HT1080 (cell line): Measurements from ENCODE around the gene RAB43. TPM values are rescaled to one million over a fixed set of nuclear protein-coding genes. Genes with fewer than 3 reads are reported as not detected.
"Not testable (repeated sequence)": the region's sequence is repeated elsewhere in the genome, so short reads cannot be mapped to it uniquely, and the experiment has no call there.

Experiments
- DNase-seq: peaks from one replicate; pipeline ENCODE4 v3.0.0-alpha.2; 2015; ENCODE audit warnings: low read depth
- polyA plus RNA-seq, 2 experiments: library from polyadenylated mRNA; depleted of rRNA; stranded (reverse); fragments of >200 nt; gene quantifications; 2 replicates each; pipeline ENCODE4 v1.2.3, GENCODE V29; 2015
- total RNA-seq: library from RNA; depleted of rRNA; stranded (reverse); fragments of >200 nt; shearing (Covaris generic); gene quantifications from 2 replicates; pipeline ENCODE4 v1.2.3, GENCODE V29; 2014; rRNA removed

Gene RAB43
- 19.7 and 20.1 TPM in 2 replicates for total RNA-seq
- 7.7 and 8.2 TPM in 2 replicates for polyA plus RNA-seq (2015; cell fraction: cytosol; rRNA removed)
- polyA plus RNA-seq (2015; cell fraction: nucleus; rRNA removed), result 5.9 and 8.5 TPM in 2 replicates

DNA sequence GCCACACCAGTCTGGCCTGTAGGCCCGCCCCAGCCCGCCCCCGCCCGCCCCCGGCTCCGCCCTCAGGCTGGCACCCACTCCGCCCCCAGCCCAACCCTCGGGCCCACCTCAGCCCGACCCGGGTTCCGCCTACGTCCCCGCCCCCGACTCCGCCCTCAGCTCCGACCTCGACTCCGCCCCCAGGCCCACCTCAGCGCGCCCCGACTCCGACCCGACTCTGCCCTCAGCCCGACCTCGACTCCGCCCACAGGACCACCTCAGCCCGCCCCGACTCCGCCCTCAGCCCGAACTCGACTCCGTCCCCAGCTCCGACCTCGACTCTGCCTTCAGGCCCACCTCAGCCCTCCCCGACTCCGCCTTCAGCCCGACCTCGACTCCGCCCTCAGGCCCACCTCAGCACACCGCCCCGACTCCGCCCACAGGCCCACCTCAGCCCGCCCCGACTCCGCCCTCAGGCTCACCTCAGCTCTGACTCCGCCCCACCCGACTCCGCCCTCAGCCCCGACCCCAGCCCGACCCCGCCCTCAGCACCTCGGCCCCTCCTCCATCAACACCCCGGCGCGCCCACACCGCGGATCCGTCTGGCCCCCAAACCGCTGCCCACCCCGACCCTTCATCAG is at the start of gene RAB43:
Gene RAB43, minus strand, starts transcription at position 13 of the 620 bp plus-strand sequence. CDS start 315 bp downstream, outside the sequence.
- DNase-seq, result peak; percentile 76

DNA sequence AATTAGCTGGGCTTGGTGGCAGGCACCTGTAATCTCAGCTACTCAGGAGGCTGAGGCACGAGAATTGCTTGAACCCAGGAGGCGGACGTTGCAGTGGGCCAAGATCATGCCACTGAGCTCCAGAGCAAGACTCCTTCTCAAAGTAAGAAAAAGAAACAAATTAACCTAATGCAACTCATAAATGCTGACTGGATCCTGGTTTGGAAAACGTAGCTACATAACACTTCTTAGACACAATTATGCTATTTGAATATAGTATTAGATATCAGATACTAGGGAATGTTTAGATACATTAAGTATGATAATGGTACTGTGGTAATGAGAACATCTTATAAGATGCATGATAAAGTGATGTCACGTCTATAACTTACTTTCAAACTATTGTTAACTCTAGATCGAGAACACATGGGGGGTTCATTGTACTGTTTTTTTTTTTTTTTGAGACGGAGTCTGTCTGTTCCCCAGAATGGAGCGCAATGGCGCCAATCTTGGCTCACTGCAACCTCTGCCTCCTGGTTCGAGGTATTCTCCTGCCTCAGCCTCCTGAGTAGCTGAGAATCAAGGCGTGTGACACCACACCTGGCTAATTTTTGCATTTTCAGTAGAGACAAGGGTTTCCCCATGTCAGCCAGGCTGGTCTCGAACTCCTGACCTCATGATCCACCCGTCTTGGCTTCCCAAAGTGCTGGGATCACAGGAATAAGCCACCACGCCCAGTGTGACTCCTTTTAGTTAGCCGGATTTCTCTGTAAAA is 45.2 kb upstream of the RAB43 start:
- no peak for DNase-seq

DNA sequence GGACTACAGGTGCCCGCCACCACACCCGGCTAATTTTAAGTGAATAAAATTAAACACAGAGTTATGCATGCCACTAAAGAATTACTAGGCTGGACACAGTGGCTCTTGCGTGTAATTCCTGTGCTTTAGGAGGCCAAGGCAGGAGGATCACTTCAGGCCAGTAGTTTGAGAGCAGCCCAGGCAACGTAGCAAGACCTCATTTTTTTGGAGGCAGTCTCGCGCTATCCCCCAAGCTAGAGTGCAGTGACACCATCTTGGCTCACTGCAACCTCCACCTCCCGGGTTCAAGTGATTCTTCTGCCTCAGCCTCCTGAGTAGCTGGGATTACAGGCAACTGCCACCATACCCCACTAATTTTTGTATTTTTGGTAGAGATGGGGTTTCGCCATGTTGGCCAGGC is 44.0 kb upstream of the RAB43 start:
- DNase-seq, result not testable (repeated sequence)

DNA sequence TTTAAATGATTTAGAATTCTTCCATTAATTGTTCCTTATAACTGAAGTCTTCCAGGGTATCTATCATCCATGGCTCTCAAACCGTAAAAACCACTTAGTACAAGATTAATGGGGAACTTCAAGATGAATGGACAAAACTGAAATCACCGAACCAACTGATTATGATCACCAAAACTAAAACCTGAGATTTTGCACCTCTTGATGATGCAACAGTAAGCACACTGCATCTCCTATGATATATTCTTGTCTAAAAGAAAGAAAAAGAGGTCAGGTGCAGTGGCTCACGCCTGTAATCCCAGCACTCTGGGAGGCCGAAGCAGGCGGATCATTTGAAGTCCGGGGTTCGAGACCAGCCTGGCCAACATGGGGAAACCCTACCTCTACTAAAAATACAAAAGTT is 42.9 kb upstream of the RAB43 start:
- DNase-seq, result no peak

DNA sequence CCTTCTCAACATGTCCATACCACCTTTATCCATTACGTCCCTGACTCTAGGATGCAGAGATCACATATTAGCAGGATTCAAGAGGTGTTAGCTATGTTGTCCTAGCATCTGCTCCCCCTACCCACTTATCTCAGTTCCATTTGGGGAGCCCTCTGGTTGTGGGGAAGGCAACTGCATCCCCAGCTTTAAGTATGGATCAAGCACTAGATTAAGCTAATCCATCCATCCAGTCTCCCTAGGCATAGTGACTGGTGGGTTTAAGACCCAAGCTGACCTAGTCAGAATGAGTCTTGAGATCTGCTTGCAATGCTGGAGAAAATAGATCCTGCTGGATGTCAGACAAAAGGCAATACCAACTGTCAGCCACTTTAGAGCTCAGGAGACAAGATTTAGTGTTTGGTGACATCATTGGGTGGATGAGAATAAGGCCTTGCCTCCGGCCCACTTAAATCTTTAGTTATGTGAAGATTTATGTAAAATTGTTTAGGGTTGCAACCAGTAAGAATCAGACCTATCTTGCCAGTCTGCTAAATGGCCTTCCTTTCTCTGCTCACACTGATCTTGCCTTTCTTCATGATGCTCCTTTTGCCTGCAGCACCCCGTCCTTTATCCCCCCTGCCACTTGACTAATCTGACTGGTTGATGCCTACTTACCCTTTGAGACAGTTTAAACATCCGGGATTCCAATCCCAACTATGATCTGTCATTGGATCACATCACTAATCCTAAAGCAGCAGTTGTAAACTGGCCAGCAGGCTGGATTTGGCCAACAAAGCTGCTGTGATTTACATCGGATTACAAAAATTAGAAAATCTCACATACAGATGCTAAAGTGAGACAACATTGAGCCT is 41.4 kb upstream of the RAB43 start:
- DNase-seq, result peak; percentile 28

DNA sequence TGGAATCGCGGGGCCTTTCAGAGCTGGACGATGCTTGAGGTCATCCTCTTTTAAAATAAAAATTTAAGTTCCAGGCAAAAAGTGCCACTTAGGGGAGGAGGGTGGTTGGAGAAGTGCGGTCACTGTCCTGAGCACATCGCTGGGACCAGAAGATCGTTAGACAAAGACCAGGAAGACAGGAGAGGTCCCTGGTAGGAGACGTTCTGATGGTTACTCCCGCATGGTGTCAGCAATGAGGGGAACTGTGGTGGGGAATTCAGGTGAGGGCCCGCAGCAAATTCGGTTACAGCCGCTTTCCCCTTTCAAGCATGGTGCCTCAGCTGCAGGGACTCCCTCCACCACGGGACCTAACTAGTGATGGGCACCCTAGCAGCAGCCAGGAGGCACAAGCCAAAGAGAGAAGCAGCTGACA is 40.3 kb upstream of the RAB43 start:
- DNase-seq, result peak; percentile 48

DNA sequence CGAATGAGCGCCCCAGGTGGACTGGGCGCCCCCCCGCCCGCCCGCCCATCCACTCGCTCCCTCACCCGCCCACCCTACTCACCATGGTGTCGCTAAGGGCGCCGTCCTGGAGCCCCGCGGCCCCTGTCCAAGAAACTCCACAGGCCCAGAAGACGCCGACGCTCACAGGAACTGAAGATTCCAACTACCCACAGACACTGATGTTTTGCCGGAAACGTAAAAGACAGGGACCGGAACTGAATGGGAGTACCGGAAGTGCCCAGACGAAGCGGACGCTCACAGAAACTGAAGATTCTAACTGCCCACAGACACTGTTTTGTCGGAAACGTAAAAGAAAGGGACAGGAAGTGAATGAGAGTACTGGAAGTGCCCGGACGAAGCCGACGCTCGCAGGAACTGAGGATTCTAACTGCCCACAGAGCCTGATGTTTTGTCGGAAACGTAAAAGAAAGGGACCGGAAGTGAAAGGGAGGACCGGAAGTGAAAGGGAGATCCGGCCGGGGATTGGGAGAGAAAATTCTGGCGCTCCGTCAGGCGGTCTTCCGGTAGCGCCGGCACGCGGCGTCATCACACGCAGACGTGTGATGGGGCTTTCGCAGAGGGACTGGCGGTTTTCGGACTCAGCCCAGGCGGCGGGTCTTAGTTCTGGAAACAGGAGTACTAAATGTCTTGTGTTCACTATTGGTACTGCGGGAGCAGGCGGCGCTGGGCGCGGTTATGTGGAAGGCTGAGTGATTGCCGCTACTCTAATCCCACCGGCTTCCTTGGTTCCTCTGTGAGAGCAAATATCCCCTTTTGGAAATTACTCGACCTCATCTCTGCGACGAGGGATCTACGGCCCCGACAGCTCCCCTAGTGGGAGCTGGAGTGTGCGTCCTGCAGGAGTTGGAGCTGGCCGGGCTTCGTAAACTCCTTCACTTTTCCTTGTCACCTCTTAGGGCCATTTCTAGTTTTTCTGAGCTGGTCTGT is 39.6 kb upstream of the RAB43 start, which contains the start of gene ISY1:
Gene ISY1, minus strand, starts transcription at position 173 of the 969 bp plus-strand sequence. Its CDS starts 88 bp downstream, at position 85.
- DNase-seq, result peak; percentile 99

DNA sequence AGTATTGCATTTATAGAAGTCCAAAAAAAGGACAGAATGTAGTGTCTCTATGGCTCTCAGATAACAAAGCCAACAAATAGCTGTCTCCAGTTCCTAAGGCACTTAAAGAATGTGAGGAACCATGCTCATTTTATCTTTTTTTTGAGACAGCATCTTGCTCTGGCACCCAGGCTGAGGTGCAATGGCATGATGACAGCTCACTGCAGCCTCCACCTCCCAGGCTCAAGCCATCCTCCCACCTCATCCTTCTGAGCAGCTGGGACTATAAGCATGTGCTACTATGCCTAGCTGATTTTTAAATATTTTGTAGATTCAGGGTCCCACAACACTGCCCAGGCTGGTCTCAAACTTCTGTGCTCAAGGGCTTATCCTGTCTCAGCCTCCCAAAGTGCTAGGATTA is 23.2 kb upstream of the RAB43 start:
- DNase-seq, result no peak

DNA sequence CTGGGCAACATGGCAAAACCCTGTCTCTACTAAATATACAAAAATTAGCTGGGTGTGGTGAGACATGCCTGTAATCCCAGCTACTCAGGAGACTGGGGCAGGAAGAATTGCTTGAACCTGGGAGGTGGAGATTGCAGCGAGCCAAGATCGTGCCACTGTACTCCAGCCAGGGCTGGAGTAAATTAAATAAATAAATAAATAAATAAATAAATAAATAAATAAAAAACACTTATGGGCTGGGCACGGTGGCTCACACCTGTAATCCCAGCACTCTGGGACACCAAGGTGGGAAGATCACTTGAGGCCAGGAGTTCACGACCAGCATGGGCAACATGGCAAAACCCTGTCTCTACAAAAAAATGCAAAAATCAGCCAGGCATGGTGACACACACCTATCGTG is 19.4 kb upstream of the RAB43 start:
- not testable (repeated sequence) for DNase-seq

DNA sequence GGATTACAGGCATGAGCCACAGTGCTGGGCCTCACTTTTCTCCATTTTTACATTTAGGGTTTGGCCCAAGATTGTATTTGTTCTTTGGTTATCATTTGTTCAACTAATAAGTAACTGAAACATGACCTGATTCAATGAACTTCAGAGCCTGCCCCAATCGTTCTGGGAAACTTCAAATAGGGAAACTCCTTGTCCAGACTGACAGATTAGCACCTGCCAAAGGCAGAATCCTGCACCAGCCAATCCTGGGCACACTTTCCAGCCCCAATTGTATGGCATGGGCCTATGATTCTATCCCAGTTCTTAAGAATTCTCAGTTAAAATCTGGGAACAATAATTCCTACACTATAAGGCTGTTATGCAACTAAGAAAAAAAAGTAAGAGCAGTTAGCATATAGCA is 18.3 kb upstream of the RAB43 start:
- DNase-seq, result no peak

DNA sequence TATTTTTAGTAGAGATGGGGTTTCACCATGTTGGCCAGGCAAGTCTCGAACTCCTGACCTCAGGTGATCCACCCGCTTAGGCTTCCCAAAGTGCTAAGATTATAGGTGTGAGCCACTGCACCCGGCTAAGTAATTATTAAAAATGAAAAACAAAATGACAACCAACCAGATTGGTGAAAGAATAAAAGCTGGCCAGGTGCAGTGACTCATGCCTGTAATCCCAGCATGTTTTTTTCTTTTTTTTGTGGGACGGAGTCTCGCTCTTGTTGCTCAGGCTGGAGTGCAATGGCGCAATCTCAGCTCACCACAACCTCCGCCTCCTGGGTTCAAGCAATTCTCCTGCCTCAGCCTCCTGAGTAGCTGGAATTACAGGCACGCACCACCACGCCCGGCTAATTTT is 14.7 kb upstream of the RAB43 start:
- DNase-seq, result not testable (repeated sequence)

DNA sequence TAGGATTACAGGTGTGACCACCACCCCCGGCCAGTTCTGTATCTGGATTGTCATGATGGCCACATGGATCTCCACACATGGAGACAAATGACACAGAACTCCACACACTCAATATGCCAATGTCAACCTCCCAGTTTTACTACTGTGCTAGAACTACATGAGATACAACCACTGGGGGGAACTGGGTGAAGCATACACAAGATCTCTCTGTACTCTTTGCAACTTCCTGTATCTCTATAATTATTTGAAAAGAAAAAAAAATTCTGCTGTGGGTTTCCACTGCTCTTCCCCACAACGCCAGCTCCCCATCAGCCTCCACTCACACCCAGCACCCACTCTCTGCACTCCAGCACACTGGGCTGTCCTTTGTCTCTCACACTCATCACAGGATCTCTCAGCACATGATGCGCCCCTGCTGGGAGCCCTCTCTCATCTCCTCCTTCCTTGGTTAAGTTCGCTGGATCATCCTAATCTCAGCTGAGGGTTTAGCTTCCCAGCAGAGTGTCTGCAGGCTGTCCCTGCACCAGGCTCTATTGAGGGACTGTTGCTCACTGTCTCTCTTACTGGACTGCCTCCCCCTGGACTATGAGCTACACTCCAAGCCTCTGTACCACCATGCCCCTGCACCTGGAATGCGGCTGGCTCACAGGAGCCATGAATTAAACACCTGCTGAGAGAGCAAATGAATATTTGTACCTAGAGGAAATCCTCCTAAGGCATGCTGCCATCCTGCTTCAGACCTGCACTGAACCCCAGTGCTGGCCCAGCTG is 10.7 kb upstream of the RAB43 start:
- DNase-seq, result no peak

DNA sequence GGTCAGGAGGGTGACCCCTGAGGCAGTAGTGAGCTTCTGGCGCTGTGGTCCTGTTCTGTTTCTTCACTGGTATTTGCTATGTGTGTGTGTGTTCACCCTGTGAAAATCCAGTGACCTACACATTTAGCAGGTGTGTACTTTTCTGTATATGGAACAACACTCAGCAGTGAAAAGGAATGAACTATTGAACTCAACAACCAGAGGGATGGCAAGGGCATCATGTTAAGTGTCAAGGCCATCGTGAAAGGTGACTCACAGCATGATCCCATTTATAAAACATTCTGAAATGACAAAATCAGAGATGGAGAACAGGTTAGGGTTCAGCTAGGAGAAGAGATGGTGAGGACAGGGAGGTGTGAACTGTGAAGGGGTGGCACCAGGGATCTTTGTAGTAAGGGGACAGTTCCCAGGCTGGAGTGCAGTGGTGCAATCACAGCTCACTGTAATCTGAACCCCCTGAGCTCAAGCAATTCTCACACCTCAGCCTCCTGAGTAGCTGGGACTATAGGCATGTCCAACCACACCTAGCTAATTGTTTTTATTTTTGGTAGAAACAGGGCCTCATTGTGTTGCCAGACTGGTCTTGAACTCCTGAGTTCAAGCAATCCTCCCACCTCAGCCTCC is 10.0 kb upstream of the RAB43 start:
- DNase-seq, result no peak

DNA sequence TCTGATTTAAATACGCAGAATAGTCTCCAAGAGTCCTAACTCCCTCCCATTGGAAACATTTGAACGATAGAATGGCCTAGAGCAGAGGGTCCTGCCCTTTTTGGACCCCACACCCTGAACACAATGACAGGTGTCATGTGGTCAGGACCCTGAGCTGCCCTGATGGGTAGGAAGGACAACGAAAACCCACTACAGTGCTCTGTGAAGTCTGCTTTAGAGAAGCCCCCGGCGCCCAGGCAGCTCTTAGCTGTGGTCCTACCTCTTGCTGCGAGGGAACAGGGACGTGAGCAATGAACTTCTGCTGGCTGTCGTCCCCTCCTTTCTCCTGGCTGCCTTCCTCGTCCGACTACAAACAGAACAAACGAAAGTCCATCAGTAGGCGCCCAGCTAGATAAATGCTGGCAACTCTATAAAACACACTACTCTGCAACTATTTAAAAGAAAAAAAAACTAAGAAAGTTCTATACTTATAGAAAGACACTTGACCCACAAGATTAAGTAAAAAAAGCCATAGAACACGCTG is 8.7 kb upstream of the RAB43 start:
- no peak for DNase-seq

DNA sequence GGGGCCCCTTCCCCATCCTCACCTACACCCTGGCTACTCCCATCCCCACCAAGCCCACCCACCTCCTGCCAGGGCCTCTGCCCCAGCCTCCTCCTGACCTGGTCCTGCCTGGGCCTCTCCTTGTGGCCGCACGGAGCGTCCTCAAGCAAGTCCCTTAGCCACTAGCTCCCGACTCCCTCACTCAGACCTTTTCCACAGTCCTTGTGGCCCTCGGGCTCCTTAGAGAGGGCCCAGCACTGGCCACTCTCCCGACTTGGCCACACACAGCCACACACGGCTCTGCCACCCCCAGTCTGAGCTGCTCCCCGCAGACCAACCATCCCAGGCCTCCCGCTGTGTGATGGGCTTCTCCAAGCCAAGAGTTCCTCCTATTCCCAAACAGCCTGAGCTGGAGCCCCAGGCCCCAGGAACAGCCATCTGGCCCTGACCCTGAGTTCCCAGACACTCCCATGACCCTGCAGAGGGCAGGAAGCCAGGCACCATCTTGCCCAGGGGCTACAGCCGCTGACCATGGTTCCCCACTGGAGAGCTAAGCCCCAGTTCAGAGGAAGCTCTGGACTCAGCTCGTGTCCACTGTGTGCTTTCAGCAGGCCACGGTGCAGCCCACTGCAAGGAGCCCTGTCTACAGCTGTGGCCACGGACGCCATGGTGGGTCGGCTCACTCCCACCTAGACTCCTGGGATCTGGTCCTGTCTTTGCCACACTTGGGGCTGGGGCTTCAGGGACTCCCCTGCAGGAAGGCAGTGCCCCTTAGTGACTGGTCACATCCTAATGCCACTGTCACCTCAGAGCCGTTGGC is 7.0 kb upstream of the RAB43 start:
- no peak for DNase-seq

DNA sequence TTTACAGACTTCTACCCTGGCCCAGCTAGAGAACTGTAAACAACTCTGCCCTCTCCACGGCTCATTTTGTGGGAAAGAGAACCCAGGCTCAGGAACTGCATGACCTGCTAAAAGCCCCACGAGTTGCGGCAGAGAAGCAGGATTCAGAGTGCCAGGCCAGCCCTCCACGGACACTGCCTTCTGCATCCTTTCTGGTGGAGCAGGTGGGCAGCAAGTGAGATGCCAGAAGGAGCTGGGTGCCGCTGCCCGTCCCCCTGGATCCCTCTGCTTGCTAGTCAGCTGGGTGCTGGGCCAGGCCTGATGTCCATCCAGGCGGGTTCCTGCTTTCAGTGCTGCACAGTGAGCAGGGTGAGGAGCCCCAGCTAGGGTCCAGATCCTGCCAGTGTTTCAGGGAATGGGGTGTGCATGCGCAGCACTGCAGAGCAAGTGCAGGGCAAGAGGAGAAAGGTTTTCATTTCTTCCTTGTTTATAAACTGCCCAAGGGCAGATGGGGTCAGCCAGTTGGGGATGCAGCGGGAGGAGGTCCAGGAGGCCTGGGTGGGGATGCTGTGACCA is 5.2 kb upstream of the RAB43 start:
- no peak for DNase-seq

DNA sequence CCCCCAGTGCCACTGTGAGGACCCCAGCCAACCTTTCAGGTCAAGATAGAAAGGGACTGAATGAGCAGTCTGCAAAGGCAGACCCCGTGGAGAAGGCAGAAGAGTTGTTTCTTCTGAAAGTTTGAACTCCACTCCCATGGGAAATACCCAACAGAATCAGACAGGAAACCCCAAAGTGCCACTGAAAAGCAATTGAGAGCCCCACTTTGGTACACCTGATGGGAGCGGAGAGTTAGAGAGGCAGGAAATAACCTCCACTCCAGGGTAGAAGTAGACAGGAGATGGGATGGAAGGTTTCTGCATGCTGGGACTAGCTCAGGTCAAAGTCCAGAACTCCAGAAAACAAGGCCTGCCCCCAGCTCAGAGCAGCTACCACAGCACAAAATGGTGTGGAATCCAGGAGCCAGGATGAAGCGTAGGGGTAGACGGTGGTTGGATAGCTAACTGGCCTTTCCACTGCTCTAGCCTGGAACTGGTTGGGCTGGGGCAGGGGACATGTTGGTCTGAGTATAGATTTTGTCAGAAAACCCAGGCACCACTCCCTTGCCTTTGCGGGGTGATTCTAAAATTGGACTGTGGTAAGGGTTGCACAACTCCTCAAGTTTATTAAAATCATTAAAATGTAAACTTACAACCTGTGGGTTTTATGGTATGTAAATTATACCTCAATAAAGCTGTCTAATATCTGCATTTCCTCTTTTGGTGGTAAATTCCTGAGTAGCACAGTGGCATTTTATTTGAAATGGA is 1.9 kb upstream of the RAB43 start:
- no peak for DNase-seq
